ENCODE measurements around the gene CLDN24.

- TF ChIP-seq, protein P1, sequence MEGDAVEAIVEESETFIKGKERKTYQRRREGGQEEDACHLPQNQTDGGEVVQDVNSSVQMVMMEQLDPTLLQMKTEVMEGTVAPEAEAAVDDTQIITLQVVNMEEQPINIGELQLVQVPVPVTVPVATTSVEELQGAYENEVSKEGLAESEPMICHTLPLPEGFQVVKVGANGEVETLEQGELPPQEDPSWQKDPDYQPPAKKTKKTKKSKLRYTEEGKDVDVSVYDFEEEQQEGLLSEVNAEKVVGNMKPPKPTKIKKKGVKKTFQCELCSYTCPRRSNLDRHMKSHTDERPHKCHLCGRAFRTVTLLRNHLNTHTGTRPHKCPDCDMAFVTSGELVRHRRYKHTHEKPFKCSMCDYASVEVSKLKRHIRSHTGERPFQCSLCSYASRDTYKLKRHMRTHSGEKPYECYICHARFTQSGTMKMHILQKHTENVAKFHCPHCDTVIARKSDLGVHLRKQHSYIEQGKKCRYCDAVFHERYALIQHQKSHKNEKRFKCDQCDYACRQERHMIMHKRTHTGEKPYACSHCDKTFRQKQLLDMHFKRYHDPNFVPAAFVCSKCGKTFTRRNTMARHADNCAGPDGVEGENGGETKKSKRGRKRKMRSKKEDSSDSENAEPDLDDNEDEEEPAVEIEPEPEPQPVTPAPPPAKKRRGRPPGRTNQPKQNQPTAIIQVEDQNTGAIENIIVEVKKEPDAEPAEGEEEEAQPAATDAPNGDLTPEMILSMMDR (IDR thresholded peaks at IDR 0.05): no peak
- TF ChIP-seq POLR2A (IDR thresholded peaks at IDR 0.05): no peak
Observed at GRCh38 chr4:183364025-183364424, 41.8 kb upstream of the CLDN24 start.
